ENCODE measurements around the gene CASZ1. TPM values are rescaled to one million over a fixed set of nuclear protein-coding genes. Genes with fewer than 3 reads are reported as not detected.

The CASZ1 gene
- total RNA-seq, 4 donors from 2014 or later, result 39.1 to 215 (median 115) TPM

DNA sequence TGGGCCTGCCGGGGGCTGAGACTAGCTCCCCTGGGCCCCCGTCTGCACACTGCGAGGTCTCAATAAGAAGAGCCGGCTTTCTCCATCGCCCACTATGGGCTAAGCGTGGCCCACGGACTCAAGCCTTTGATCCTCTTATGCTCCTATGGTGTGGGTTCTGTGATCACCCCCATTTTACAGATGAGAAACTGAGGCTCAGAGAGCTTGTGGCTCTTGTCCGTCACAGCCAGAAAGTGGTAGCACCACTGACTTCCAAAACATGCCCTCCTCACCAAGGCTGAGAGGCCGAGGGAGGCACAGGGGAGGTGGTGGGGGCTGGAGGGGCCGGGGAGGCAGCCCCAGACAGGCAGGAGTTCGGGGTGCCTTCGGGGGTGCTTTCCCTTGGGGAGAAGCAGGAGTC lies 39.0 kb upstream of the CASZ1 start:
- WGBS, 2 donors (ENCODE audit: low coverage in 1 of 2), result 56% methylated on average over 12 of the region's 12 CpGs; no CpG with 5 or more reads in 1 of the 2 donors
- no peak for DNase-seq
- Histone ChIP-seq H3K27ac (no peak overlapping the region), H3K36me3 (no peaks in the 10 kb centered on the region), H3K4me3 (no peak overlapping the region), H3K9me3 (no peaks in the 10 kb centered on the region), H3K4me1 (peaks cover 0 to 8% (median 6%) of the 10 kb centered on the region in 4 donors), H3K27me3 (peaks cover 31% of the 10 kb centered on the region)
- in situ Hi-C loops (cut with MboI; ENCODE audit: low pct_ligation_motif_present in 1 of 4, low pct_unique_long_range_greater_than_20kb in 1 of 4, low sequenced_read_pairs in 3 of 4), result no loop called here
- no peak for TF ChIP-seq POLR2AphosphoS5 (IDR thresholded peaks at IDR 0.05)
- TF ChIP-seq EP300 (IDR thresholded peaks at IDR 0.05; ENCODE audit: low read depth), result no peak
- no peak for TF ChIP-seq POLR2A (IDR thresholded peaks at IDR 0.05)
- TF ChIP-seq, protein P1, sequence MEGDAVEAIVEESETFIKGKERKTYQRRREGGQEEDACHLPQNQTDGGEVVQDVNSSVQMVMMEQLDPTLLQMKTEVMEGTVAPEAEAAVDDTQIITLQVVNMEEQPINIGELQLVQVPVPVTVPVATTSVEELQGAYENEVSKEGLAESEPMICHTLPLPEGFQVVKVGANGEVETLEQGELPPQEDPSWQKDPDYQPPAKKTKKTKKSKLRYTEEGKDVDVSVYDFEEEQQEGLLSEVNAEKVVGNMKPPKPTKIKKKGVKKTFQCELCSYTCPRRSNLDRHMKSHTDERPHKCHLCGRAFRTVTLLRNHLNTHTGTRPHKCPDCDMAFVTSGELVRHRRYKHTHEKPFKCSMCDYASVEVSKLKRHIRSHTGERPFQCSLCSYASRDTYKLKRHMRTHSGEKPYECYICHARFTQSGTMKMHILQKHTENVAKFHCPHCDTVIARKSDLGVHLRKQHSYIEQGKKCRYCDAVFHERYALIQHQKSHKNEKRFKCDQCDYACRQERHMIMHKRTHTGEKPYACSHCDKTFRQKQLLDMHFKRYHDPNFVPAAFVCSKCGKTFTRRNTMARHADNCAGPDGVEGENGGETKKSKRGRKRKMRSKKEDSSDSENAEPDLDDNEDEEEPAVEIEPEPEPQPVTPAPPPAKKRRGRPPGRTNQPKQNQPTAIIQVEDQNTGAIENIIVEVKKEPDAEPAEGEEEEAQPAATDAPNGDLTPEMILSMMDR (IDR thresholded peaks at IDR 0.05), result no peak
- intact Hi-C loops (cut with DNase I; ENCODE audit: low total_unique reads), result no loop called here

DNA sequence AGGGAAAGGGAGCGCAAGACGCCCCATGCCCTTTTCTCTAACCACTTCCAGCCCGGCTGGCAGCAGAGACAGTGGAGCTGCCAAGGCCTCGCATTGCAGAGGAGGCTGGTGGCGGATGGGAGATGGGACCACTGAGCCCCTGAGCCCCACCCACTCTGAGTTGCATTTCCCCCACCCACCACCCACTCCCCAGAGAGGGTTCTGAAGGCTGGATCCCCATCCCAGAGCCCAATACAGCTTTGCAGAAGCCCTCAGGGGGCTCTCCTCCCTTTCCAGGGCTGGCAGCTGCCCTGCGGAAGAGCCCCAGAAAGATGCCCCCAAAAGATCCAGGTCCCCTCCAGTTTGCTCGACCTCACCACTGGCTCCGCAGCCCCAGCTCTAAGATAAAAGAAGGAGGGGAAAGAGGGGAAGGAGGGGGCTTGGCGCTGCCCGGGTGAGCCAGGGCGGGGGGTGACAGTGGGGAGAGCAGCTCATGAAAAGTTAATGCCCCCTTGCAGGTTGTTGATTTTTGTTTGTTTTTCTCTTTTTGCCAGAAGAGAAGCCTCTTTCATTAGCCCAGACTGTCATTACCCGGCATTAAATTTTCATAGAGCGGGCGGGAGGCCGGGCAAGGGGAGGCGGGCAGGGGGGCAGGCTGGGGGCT lies 38.4 kb upstream of the CASZ1 start:
- H3K4me1 ChIP-seq, result peaks cover 0 to 8% (median 6%) of the 10 kb centered on the region in 4 donors
- no peak overlapping the region for H3K4me3 ChIP-seq
- in situ Hi-C loops (cut with MboI; ENCODE audit: low pct_ligation_motif_present in 1 of 4, low pct_unique_long_range_greater_than_20kb in 1 of 4, low sequenced_read_pairs in 3 of 4) (no loop called here), intact Hi-C loops (cut with DNase I; ENCODE audit: low total_unique reads) (no loop called here)
- TF ChIP-seq POLR2A (IDR thresholded peaks at IDR 0.05) (no peak), EP300 (IDR thresholded peaks at IDR 0.05; ENCODE audit: low read depth) (no peak), POLR2AphosphoS5 (IDR thresholded peaks at IDR 0.05) (no peak)
- TF ChIP-seq, protein P1 (IDR thresholded peaks at IDR 0.05), result no peak
- H3K9me3 ChIP-seq, result no peaks in the 10 kb centered on the region
- peaks cover 31% of the 10 kb centered on the region for H3K27me3 ChIP-seq
- no peak for DNase-seq
- no peak overlapping the region for H3K27ac ChIP-seq
- 60% methylated on average over 16 of the region's 16 CpGs; no CpG with 5 or more reads in 1 of the 2 donors for WGBS, 2 donors (ENCODE audit: low coverage in 1 of 2)
- H3K36me3 ChIP-seq, result no peaks in the 10 kb centered on the region

DNA sequence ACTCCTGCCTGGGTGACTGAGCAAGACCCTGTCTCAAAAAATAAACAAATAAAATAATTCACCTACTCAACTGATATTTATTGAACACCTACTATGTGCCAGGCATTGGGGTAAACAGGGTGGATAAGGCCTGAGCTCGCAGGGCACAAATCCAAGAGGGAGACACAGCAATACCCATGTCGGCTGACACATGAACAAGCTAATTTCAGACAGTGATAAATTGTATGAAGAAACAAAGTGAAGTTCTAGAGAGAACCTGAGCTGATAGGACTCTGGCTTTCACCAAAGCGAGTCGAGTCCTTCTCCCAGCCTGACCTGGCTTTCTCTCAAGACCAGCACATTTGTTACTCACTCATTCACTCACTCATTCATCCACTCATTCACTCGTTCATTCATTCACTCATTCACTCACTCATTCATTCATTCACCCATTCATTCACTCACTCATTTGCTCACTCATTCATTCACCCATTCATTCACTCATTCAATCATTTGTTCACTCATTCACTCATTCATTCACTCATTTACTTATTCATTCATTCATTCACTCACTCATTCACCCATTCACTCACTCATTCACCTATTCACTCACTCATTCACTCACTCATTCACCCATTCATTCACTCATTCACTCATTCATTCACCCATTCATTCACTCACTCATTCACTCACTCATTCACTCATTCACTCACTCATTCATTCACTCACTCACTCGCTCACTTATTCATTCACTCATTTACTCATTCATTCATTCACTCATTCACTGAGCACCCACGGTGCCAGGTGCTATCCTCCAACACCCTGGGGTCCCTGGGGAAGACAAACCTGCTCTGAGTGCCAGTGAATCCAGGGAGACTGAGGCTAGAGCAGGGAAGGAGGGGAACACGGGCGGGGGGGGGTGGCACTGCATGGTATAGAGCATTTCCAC lies 37.4 kb upstream of the CASZ1 start:
- Histone ChIP-seq H3K36me3 (no peaks in the 10 kb centered on the region), H3K27ac (no peak overlapping the region), H3K4me1 (peaks cover 0 to 8% (median 6%) of the 10 kb centered on the region in 4 donors), H3K27me3 (peaks cover 34% of the 10 kb centered on the region), H3K9me3 (no peaks in the 10 kb centered on the region), H3K4me3 (no peak overlapping the region)
- intact Hi-C loops (cut with DNase I; ENCODE audit: low total_unique reads) (no loop called here), in situ Hi-C loops (cut with MboI; ENCODE audit: low pct_ligation_motif_present in 1 of 4, low pct_unique_long_range_greater_than_20kb in 1 of 4, low sequenced_read_pairs in 3 of 4) (no loop called here)
- 78 to 80% methylated on average over 9 of the region's 9 CpGs for WGBS, 2 donors (ENCODE audit: low coverage in 1 of 2)
- TF ChIP-seq POLR2AphosphoS5 (IDR thresholded peaks at IDR 0.05), result no peak
- TF ChIP-seq, protein P1 (IDR thresholded peaks at IDR 0.05), result no peak
- TF ChIP-seq POLR2A (IDR thresholded peaks at IDR 0.05), result no peak
- no peak for TF ChIP-seq EP300 (IDR thresholded peaks at IDR 0.05; ENCODE audit: low read depth)
- DNase-seq, result no peak

DNA sequence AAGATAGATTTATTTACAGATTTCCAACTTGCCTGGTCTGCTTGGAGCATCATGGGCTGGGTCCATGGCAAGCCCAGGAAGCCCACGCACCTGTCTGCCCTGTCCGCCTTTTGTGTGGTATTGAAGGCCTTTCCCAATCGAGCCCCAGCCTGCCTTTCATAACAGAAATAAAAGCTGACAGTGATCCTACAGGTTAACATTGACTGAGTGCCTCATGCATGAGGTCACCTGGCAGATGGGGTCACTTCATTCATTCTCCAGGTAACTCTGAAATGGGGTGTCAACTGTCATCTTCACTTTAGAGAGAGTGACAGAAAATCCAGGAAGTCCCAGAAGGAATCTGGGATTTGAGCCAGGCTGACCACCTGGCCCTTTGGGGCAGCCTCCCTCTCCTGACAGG lies 36.3 kb upstream of the CASZ1 start:
- WGBS, 2 donors (ENCODE audit: low coverage in 1 of 2), result 75% methylated on average over 3 of the region's 3 CpGs; no CpG with 5 or more reads in 1 of the 2 donors
- no peak overlapping the region for H3K27ac ChIP-seq
- H3K27me3 ChIP-seq, result peaks cover 37% of the 10 kb centered on the region
- H3K4me3 ChIP-seq, result no peak overlapping the region
- intact Hi-C loops (cut with DNase I; ENCODE audit: low total_unique reads), result no loop called here
- H3K4me1 ChIP-seq, result peaks cover 0 to 8% (median 6%) of the 10 kb centered on the region in 4 donors
- no peaks in the 10 kb centered on the region for H3K36me3 ChIP-seq
- in situ Hi-C loops (cut with MboI; ENCODE audit: low pct_ligation_motif_present in 1 of 4, low pct_unique_long_range_greater_than_20kb in 1 of 4, low sequenced_read_pairs in 3 of 4), result no loop called here
- H3K9me3 ChIP-seq, result no peaks in the 10 kb centered on the region
- DNase-seq, result no peak
- TF ChIP-seq EP300 (IDR thresholded peaks at IDR 0.05; ENCODE audit: low read depth), result no peak
- TF ChIP-seq POLR2A (IDR thresholded peaks at IDR 0.05), result no peak
- no peak for TF ChIP-seq POLR2AphosphoS5 (IDR thresholded peaks at IDR 0.05)
- TF ChIP-seq, protein P1 (IDR thresholded peaks at IDR 0.05), result no peak
